NK-92 treated with Interleukin-12 subunit alpha and Interleukin-12 subunit beta, amount 100 ng/mL, for 24 hours (cell line): ENCODE results near the gene ERGIC1.
"Not testable (repeated sequence)": the region's sequence is repeated elsewhere in the genome, so short reads cannot be mapped to it uniquely, and the experiment has no call there.

Experiments used
- DNase-seq: peaks from one replicate; lab custom pipeline; 2025; lab: John Stamatoyannopoulos, UW

Gene ERGIC1

DNA sequence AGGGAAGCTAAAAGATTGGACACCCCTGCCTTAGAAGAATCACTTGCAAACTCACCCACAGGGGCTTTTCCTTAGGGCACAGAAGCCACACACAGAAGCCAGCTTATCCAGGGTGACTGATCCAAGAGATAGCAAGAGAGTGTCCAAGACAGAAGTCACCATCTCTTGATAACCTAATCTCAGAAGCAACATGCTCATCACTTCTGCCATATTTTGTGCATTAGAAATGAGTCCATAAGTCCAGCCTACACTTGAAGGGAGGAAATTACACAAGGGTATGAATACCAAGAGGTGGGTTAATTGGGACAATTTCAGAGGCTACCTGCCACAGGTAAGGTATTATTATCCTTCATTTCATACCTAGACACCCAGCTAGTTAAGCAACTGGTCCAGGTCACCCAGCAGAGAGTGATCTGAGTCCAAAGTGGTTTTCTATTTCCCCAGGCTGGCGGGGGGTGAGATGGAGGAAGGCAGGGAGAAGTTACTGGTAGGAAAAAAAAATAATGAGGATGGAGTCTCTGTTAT lies 3.7 kb upstream of the ERGIC1 start:
- DNase-seq, result no peak

DNA sequence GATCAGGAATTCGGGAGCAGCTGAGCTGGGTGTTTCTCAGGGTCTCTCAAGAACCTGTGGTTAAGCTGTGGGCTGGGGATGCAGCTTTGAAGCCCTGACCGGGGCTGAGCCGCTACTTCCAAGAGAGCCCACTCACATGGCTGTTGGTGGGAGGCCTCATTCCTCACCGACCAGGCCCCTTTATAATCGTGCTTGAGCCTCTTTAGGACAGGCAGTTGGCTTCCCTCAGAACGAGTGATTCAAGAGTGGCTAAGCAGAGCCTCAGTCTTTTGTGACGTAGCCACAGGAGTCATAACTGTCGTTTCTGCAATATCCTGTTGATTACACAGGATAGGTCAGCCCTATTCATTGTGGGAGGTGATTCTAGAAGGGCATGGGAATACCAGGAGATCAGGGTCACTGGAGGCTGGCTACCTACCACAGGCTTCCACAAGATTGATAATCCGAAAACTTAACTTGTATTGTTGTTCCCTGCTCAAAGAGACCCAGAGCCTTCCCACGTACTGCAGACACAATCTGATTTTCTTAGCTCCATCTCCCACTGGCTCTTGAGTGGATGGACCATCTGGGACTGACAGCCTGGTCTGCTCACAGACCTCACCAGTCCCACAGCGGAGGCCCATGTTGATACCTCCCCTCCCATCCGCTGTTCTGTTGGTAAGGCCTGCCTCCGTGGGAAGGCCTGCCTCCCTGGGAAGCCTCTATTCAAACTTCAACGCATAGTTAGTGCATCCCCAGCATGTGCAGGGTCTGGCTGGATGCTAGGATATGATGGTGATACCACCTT lies 3.0 kb upstream of the ERGIC1 start:
- DNase-seq, result no peak

DNA sequence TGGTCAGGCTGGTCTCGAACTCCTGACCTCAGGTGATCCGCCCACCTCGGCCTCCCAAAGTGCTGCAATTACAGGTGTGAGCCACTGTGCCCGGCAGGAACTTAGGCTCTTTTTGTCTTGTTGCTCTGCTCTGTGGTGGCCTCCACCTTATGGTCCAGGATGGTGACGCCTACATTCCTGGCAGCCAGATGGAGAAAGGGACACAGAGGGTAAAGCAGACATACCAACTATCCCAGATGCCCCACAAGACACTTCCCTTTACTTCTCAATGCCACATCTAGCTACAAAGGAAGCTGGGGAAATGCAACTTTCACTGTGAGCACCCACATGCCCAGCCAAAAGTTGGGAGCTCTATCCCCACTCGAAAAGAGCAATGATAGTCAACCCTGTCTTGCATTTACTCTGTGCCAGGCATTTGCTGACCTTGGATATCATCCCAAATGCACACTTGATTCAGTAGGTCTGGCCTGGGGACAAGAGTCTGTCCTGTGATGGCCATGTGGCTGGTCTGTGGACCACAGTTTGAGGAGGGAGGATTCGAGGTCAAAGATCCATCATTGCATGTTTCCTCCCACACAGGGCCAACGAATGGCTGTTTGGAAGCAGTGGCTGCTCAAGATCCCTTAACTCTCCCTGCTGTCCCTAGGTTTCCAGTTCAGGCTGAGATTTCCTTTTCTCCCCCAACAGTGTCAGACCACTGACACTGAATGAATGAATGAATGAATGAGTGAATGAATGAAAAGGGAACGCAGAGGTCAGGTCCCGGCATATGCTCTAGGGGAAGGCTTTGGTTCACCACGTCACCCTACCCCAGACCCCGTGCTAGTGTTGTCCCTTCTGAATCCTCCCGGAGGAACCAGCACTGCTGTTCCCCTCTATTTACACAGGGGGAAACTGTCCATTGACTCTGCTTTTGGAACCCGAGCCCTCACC lies 1.4 kb upstream of the ERGIC1 start:
- no peak for DNase-seq

DNA sequence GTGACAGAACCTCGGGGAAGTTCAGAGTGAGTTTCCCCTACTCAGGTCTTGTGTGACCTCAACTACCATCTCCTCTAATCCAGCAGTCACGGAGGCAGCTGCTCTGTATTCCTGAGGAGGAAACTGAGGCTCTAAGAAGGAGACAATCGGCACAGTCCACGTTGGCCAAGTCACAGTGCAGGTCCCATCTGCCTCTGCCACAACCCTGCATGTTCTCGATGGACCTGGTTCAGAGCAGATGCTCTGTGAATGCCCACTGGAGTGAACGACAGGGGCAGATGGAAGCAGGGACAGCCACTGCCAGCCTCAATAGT lies 722 bp upstream of the ERGIC1 start:
- DNase-seq, result no peak

DNA sequence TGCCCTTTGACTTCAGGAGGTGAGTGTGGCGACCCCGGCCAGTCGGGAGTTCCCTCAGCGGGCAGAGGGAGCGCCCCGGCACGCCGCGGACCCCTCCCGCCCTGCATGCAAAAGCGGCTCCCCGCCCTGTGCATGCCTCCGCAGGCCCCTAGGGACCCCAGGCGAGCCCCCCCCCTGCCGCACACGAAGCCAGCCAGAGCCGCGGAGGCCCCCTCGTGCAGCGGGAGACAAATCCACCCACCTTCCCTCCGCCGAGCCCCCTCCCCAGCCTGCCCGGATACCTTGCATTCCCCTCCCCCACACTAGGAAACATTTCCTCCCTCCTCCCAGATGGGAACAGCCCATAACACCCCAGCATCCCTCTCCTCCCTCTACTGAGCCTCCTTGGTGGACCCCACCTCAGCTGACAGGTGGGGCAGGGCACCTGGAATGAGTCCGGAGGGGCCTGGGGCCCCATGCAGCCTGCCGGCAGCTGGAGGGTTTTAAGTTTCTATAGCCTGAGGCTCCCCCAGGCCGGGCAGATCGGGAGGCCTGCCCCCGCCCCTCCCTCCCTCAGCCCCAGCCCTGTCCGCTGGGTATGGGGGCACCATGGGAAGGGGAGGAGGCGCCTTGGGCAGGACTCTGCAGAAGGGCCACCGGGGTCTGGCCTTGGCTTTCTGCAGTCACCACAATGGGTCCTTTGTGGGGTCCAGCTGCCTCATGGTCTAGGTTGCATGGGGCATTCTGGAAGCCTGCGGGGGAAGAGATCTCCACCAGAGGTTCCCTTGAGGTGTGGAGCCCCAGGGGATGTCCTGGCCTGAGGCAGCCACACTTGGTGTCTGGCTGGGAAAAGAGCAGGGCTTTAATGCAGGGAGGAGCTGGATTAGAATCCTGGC lies 601 bp downstream of the ERGIC1 start:
- DNase-seq, result no peak

DNA sequence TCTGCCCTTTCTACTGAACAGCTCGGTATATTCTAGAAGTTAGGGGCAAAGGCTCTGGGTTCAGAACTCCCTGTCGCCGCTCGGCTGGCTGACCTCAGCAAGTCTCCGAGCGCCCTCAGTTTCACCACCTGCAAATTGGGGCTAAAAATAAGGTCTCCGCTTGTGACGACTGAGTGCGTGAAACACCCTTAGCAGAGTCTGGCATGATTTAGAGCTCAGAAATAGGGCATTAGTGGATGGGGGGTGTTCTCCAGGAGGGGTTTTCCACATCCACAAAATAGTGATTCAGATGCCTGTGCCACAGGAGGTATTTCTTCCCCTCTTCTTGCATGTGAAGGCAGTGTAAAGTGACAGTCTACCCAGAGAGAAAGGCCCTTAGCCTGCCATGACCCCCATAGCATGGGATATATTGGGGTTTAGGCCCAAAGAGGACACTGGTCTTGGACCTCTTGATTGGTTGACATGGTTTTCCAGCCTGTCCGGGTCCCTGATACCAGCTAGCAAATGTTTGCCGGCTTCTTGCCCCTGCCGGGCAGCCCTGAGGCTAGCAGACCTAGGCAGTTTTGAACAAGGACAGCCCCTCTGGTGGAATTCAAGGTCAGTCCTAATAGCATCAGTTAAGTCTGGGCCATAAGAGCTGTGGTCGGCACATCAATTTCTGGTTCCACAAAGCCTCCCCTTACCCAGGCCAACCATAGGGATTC lies 1.4 kb downstream of the ERGIC1 start:
- DNase-seq, result no peak

DNA sequence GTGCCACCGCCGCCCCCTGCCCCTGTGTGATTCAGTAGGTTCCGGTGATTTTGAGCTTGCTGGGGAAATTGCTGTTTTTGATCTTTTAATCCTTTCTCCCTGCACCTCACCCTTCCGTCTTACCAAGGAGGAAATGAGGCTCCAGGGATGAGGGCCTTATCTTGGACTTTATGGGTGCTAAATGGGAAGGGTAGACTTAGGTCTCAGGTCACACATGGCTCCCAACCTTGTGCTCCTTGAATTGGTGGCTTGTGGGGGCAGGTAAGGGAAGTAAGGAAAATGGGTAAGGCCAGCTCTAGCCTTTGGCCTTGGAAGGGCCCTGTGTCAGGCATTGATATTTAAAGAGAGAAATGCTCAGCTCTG lies 1.9 kb downstream of the ERGIC1 start:
- DNase-seq, result no peak

DNA sequence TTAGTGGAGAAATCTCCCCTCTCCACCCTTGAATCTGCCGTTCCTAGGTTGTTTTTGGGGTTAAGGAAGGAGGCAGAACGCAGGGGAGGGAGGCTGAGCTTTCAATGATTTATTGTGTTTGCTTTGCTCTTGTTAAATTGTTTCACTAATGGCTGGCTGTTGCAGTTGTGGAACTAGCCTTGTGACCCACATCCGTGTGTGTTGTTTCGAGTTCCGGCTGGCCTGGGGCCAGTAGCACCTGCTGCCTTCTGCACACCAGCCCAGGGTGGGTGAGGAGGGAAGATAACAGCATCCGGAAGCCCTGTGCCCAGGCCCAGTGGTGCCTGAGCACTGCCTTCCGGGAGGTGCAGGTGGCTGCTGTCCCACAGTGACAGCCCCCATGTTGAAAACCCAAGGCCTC lies 3.6 kb downstream of the ERGIC1 start:
- DNase-seq, result no peak

DNA sequence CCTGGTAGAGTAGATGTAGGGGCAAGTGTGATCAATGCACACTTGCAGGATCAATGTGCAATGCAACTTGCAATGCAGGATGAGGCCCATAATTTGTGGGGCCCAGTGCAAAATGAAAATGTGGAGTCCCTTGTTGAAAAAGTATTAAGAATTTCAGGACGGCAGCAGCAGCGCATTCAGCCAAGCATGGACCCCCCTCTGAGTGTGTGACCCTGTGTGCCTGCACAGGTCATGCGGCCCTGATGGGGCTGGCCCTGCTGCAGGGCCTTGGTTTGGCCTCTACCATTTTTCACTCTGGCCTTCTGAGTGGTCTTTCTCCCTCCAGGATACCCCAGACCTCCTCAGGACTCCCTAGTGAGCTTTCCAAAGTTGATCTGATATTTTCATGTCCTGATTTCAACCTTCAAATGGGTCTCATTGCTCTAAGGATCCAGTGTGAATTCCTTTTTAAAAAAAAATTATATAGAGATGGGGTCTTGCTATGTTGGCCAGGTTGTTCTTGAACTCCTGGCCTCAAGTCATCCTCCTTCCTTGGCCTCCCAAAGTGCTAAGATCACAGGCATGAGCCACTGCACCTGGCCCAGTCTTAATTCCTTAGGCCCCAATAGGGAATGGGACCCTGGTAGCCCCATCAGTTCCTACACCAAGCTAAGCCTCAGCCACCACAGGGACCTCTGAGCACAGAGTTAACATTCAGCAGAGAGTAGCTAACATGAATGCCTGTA lies 4.3 kb downstream of the ERGIC1 start:
- DNase-seq, result no peak

DNA sequence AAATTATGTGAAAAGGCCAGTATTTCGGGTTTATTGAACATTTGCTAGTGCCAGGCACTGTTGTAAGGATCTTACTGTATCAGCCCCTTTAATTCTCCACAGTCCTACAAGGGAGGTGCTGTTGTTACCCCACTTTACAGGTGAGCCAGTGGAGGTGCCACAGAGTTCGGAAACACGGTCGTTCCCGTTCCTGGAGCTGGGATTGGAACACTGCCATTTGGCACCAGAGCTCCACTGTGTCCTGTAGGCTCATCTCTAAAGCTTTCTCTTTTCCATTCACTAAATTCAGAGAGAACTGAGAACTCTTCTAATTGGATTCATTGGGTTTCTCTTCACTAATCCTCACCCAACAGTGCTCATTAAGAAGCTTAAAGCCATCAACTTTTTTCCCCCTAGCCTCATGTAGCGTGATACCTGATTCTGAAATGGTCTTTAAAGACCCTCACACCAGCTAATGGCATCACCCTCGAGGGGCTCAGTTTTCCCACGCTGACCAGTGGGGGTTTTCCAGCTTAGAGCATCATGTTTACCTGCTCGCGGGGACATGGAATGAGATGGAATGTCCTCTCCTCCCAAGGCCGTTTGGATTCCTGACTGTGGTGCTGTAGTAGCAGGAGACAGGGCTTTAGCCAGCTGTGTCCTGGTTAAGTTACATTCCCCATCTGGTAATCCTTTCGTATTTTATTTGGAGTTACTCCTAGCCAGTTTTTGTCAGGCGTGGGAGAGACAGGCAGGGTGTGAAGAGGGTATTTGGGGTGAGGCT lies 5.8 kb downstream of the ERGIC1 start:
- DNase-seq, result no peak

DNA sequence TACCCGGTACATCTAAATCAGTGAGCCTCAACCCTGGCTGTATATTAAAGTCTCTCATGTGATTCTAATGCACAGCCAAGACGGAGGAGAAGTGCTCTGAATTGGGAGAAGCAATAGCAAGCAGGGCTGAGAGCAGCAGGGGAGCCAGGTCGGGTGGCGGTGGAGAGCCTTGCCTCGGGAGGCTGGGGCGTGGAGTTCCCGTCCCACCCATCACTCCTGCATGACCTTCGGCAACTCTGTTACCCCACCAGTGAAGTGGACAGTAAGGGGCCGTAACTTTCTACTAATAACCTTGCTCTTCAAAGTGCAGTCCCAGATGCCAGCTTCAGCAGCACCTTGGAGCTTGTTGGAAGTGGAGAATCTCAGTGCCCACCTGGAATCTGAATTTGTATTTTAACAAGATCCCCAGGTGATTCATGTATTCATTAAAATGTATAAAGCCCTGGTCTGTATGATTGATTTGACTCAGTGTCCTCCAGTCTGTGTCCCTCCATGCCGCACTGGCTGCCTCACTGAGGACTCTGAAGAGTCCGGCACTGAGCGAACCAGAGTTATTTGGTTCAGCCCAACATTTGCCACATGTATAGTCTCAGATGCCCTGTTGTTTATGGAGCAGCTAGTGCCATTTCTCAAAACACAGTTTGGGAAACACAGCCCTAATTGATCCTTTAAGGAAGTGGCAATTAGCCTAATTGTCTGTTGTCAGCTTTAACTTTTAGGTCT lies 6.5 kb downstream of the ERGIC1 start:
- DNase-seq, result no peak

DNA sequence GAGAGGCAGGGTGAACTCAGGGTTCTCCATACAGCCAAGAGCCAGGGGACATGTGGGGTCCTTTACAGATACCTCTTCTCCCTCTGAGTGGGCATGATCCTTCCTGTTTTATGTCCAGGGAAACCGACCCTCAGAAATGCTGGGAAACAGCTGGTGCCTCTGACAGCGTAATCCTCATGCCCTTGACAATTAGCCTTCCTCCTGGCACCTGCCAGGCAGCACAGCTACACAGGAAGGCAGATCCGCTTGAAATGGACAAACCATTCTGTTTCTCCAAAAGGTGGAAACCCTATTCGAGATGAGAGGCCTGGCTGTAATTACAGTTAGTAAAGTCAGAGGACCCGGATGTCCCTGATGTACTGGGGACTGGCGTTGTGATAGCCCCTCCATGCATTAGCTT lies 7.2 kb downstream of the ERGIC1 start:
- DNase-seq, result no peak

DNA sequence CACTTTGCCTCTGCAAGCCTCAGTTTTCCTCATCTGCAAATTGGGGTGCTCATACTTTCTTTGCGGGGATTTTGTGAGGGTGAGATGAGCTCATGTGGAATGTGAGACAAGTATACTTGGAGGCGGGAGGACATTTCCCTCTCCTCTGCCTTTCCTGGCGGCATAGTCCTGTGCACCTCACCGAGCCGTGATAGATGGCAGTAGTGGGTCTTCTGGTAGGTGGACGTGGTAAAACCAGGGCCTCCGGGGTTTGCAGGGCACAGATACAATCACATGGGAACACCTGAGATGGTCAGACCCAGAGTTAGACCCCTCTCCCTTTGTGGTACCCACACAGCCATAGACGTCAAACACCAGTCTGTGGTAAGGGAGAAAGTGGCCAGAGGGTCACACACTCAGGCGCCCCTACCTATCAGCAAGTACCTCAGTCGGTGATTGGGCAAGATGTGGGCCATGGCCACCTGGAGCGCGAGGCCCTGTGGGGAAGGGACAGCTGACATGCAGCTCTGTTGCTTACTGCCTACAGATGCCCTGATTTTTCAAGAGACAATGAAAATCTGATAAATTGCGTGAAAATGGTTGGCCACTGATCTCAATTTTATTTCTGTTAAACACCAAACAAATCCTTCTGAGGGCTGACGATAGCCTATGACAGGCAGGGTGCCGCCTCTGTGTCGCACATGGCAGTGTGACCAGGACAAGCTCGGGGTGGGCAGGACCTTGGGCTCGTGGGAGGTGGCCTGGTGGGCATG lies 9.9 kb downstream of the ERGIC1 start:
- DNase-seq, result no peak

DNA sequence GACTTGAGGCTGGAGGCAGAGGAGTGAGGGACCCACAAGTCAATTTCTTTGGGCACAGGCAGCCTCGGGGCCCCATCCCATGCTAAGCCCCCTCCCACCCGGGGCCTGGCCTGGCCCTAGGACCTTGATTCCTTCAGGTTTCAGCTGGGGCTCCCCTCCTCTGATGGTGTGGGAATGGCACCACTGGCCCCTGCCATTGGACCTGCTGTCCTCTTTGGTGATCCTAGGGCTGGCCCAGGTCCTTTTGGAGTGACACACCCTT lies 10.5 kb downstream of the ERGIC1 start:
- no peak for DNase-seq

DNA sequence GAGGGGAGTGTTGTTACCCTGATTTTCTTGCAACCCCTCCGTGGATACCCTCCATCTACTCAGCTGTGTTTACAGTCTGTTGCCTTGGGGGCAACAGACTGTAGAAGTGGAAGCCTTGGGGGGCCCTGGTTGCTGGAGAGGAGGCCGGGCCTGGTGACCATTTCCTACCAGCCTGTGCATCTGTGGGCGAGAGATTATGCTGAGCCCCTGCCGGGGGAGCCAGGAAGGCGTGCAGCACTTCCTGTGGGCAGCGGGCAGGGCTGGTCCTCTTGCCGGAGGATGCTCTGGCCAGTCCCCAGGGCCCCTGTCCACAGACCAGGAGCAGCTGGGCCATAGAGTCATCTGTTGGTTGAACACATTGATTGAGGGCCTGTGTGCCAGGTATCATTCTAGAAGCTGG lies 11.1 kb downstream of the ERGIC1 start:
- DNase-seq, result no peak

DNA sequence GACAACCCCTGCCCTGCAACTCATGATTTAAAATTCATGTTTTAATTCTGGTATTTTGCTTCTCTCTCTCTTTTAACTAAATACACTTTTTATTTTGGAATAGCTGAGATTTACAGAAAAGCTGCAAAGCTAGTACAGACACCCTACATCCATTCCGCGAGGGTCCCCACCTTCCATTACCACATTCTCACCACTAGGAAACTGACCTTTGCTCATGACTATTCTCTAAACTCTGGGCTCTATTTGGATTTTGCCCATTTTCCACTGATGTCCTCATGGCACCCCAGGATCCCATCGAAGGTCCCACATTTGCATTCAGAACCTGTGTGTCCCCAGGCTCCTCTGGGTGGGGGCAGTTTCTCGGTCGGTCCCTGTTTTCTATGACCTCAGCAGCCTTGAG lies 11.5 kb downstream of the ERGIC1 start:
- DNase-seq, result no peak

DNA sequence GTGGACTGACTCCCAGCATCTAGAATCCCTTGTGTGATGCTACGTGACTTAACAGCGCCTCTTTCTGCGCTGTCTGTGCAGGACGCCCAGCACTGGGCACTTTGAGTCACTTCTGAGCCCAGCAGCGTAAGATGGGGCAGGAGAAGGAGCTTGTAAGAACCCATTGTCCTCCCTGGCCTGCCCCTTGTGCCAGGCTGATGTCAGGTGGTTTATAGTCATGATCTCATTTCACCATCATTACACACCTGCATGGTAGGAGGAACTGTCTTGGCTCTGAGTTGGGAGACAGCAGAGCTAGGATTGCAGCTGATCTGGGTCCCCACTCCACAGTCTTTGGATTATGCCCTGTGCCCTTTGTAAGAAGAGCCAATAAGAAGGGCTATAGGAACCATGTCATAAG lies 12.2 kb downstream of the ERGIC1 start:
- no peak for DNase-seq

DNA sequence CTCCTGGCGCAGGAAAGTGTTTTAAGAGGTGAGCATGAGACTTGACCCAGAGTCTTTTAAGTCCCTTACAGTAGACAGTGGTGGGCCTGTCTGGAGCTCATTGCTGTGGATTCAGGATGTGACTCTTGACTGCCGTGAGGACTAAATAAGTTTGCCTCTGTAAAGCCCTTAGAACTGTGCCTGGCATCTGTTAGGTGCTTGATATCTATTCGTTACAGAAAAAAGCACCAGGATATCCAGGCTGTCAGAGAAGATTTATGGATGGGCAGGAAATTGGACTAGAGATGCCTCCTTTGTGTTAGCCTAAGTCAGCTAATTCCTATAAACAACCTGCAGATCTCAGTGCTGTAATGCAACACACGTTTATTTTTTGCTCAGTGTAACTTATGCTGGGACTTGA lies 12.6 kb downstream of the ERGIC1 start:
- no peak for DNase-seq

DNA sequence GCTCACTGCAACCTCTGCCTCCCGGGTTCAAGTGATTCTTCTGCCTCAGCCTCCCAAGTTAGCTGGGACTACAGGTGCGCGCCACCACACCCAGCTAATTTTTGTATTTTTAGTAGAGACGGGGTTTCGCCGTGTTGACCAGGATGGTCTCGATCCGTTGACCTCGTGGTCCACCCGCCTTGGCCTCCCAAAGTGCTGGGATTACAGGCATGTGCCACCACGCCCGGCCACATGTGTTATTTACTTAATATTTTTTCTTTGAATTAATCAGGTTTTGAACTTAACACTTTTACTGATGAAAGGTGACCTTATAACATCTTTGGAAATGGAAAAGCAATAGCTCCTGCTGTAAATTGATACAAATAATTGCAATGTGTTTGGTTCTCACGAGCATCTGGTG lies 13.5 kb downstream of the ERGIC1 start:
- DNase-seq, result not testable (repeated sequence)
